HepG2 (cell line): Measurements from ENCODE around the gene FRMPD2. TPM values are rescaled to one million over a fixed set of nuclear protein-coding genes. Genes with fewer than 3 reads are reported as not detected.

Source experiments
- ATAC-seq: fragments of 200-7000 bp; cut with Tn5 transposase; 3 replicates; pipeline ENCODE4 v1.9.1; 2020; ENCODE audit warnings: mild to moderate bottlenecking, moderate library complexity
- BruUV-seq: library from RNA; stranded (reverse); fragments of 400-500 nt; replicated peaks from 2 replicates; lab custom pipeline; 2021; lab: Mats Ljungman, UMichigan
- CTCF ChIA-PET: fragments of 300-600 bp; formaldehyde crosslinking; extraction: SDS; loops from one replicate; lab custom pipeline; 2021; ENCODE audit warnings: low total read pairs, inconsistent platforms, low intra/inter-chr PET ratio; lab: Yijun Ruan, JAX
- POLR2A ChIA-PET: fragments of 350-600 bp; sonication (Branson Sonifier 250); formaldehyde crosslinking; loops from one replicate; lab custom pipeline; 2020; ENCODE audit warnings: antibody characterized with exemption, inconsistent platforms; lab: Yijun Ruan, JAX
- DNase-seq: peaks from one replicate; pipeline ENCODE4 v3.0.0-alpha.2; 2015; ENCODE audit warnings: low spot score
- FAIRE-seq: peaks from 3 replicates; lab custom pipeline; 2011; peaks lifted over from hg19 to GRCh38; lab: Jason Lieb, UNC
- H2AFZ ChIP-seq: one replicate; pipeline ENCODE4 v1.6.1; 2011; ENCODE audit warnings: low read length, inconsistent platforms
- H3K27ac ChIP-seq: fragments of 300-600 bp; 3 replicates; pipeline ENCODE4 v1.8.0; 2011; ENCODE audit warnings: mixed run types, mild to moderate bottlenecking, mixed read lengths, low read length, inconsistent platforms; ENCODE audit not compliant: insufficient read depth; ENCODE audit errors: extremely low read length
- H3K27me3 ChIP-seq, 2 experiments: fragments of 200-600 bp in 1 of 2; 2 replicates in 1 of 2; 3 replicates in 1 of 2; pipeline versions ENCODE4 v1.6.0 to v1.8.0; 2011; ENCODE audit warnings: low read length in 2 of 2, mild to moderate bottlenecking in 2 of 2, moderate library complexity in 2 of 2, inconsistent platforms in 1 of 2; ENCODE audit not compliant: insufficient read depth in 2 of 2, control insufficient read depth in 1 of 2
- H3K36me3 ChIP-seq, 2 experiments: fragments of 200-600 bp in 1 of 2; replicated peaks in 1 of 2; 2 replicates in 1 of 2; 3 replicates in 1 of 2; pipeline versions ENCODE4 v1.5.1 to v1.8.0; 2011; ENCODE audit warnings: low read length in 2 of 2, inconsistent platforms in 1 of 2; ENCODE audit not compliant: insufficient read depth in 2 of 2, control insufficient read depth in 1 of 2
- H3K4me1 ChIP-seq: 2 replicates; pipeline ENCODE4 v1.5.1; 2012; ENCODE audit warnings: low read length, inconsistent platforms; ENCODE audit not compliant: insufficient read depth
- H3K4me2 ChIP-seq: 2 replicates; pipeline ENCODE4 v1.6.0; 2011; ENCODE audit warnings: low read depth, low read length, inconsistent platforms
- H3K4me3 ChIP-seq, 3 experiments: fragments of 200-600 bp in 1 of 3; sonication (generic), shearing (Covaris generic) in 1 of 3; replicated peaks in 1 of 3; 2 replicates each; pipeline ENCODE4 v1.5.1; 2011 to 2016; ENCODE audit warnings: low read length in 3 of 3, inconsistent platforms in 2 of 3, low read depth in 2 of 3, mild to moderate bottlenecking in 2 of 3, control low read depth in 1 of 3, mixed read lengths in 1 of 3; ENCODE audit not compliant: insufficient read depth in 1 of 3
- H3K79me2 ChIP-seq: one replicate; pipeline ENCODE4 v1.6.1; 2011; ENCODE audit warnings: low read length, inconsistent platforms; ENCODE audit not compliant: insufficient read depth
- H3K9ac ChIP-seq: 2 replicates; pipeline ENCODE4 v1.6.0; 2011; ENCODE audit warnings: mild to moderate bottlenecking, low read depth, low read length, inconsistent platforms; ENCODE audit not compliant: insufficient read depth
- H3K9me3 ChIP-seq: 2 replicates; pipeline ENCODE4 v1.5.1; 2012; ENCODE audit warnings: mild to moderate bottlenecking, low read length
- H4K20me1 ChIP-seq: 2 replicates; pipeline ENCODE4 v1.6.0; 2011; ENCODE audit warnings: inconsistent platforms, mild to moderate bottlenecking, low read length, moderate library complexity; ENCODE audit not compliant: insufficient read depth
- ARNT2 ChIP-seq: sonication (generic); formaldehyde crosslinking; IDR thresholded peaks from 2 replicates; pipeline ENCODE4 v1.8.0; 2022; ENCODE audit warnings: mild to moderate bottlenecking, low read depth, missing genetic modification reagents, moderate library complexity
- BCL3 ChIP-seq: sonication (generic); formaldehyde crosslinking; IDR thresholded peaks from 2 replicates; pipeline ENCODE4 v1.5.1; 2020; ENCODE audit warnings: mild to moderate bottlenecking, missing genetic modification reagents, moderate library complexity
- RCOR2 ChIP-seq: IDR thresholded peaks from 2 replicates; pipeline ENCODE4 v1.6.1; 2016; ENCODE audit warnings: missing biosample characterization, missing genetic modification reagents
- TFAP4 ChIP-seq: sonication (generic); IDR thresholded peaks from 2 replicates; pipeline ENCODE4 v1.6.1; 2016; ENCODE audit warnings: low read depth, borderline replicate concordance
- ZBTB7A ChIP-seq: sonication (generic); formaldehyde crosslinking; IDR thresholded peaks from 2 replicates; pipeline ENCODE4 v1.8.0; 2022; ENCODE audit warnings: mild to moderate bottlenecking, missing genetic modification reagents
- ZNF124 ChIP-seq: sonication (generic); formaldehyde crosslinking; IDR thresholded peaks from 2 replicates; pipeline ENCODE4 v1.4.0; 2020; ENCODE audit warnings: missing genetic modification reagents
- ZNF143 ChIP-seq: sonication (generic); formaldehyde crosslinking; IDR thresholded peaks from 2 replicates; pipeline ENCODE4 v1.4.0; 2020; ENCODE audit warnings: missing genetic modification reagents
- ZNF33B ChIP-seq: sonication (generic); formaldehyde crosslinking; IDR thresholded peaks from 2 replicates; pipeline ENCODE4 v1.5.1; 2020; ENCODE audit warnings: mild to moderate bottlenecking, missing genetic modification reagents
- WGBS: methylation state at CpG from one replicate; pipeline ENCODE4 v1.1.6; 2017; ENCODE audit warnings: low lambda C conversion rate; 5-methylcytosine and 5-hydroxymethylcytosine counted together
- in situ Hi-C: cut with HindIII; loops from 2 replicates; pipeline ENCODE4 v1.10.0; 2017; ENCODE audit warnings: low pct_unique_long_range_greater_than_20kb; ENCODE audit not compliant: extremely low pct_ligation_motif_present
- intact Hi-C: fragments of 100-400 bp; cut with micrococcal nuclease; formaldehyde crosslinking; loops from one replicate; pipeline ENCODE4 v1.10.0; 2022; ENCODE audit not compliant: unreplicated experiment
- polyA plus RNA-seq, 8 experiments: library from polyadenylated mRNA; depleted of rRNA in 3 of 8; stranded (reverse) in 7 of 8; unstranded in 1 of 8; fragments of >200 nt; fragmentation: Illumina TruSeq in 4 of 8; extraction: Trizol in 4 of 8; gene quantifications; 2 replicates each; pipeline versions ENCODE4 v1.2.1 to v1.2.3, GENCODE V29; 2011 to 2016; ENCODE audit warnings: low read depth in 4 of 8, missing spikeins in 1 of 8, mixed read lengths in 1 of 8; ENCODE audit not compliant: insufficient read depth in 1 of 8
- total RNA-seq, 5 experiments: library from RNA; depleted of rRNA; stranded (reverse); fragments of >200 nt; fragmentation: Illumina TruSeq; extraction: Trizol; gene quantifications; 2 replicates each; pipeline ENCODE4 v1.2.3, GENCODE V29; 2016; ENCODE audit warnings: low read depth in 1 of 5

FRMPD2 gene
- total and polyA plus RNA-seq, 2 of the 13 experiments (the other 11 are each of a cell fraction or from before 2014, with no cell fraction given) = 0.45 to 1.3 TPM

GRCh38 chr10:48242171-48242904, 32.2 kb downstream of the FRMPD2 start:
- no peaks in the 10 kb centered on the region for H3K4me1 ChIP-seq
- CTCF ChIA-PET = no interaction called here
- FAIRE-seq = no peak
- TF ChIP-seq ZNF143 (CRISPR knock-in tag) (no peak), TFAP4 (no peak), RCOR2 (CRISPR knock-in tag) (no peak), ZBTB7A (CRISPR knock-in tag) (no peak), BCL3 (no peak), ZNF33B (no peak)
- ATAC-seq = no peak
- no peaks in the 10 kb centered on the region for H3K27me3 ChIP-seq
- H3K4me3 ChIP-seq = no peak overlapping the region
- in situ Hi-C loops = no loop called here
- no peak overlapping the region for H3K27ac ChIP-seq
- no peaks in the 10 kb centered on the region for H3K36me3 ChIP-seq
- no peaks in the 10 kb centered on the region for H4K20me1 ChIP-seq
- no peak overlapping the region for H3K9ac ChIP-seq
- no TSS peak for BruUV-seq
- no peak overlapping the region for H3K4me2 ChIP-seq
- DNase-seq = no peak
- H3K79me2 ChIP-seq = no peaks in the 10 kb centered on the region
- H3K9me3 ChIP-seq = no peaks in the 10 kb centered on the region
- intact Hi-C loops = no loop called here
- POLR2A ChIA-PET = no interaction called here
- WGBS = 75% methylated on average over 13 of the region's 15 CpGs
- no peak overlapping the region for H2AFZ ChIP-seq

GRCh38 chr10:48241332-48241731, 33.2 kb downstream of the FRMPD2 start:
- no peak for FAIRE-seq

More at GRCh38 chr10:48241332-48241731, 33.2 kb downstream of the FRMPD2 start:
- ChIA-PET CTCF (no interaction called here), POLR2A (no interaction called here)
- H3K4me3 ChIP-seq = no peak overlapping the region
- ATAC-seq (no peak), DNase-seq (no peak)
- TF ChIP-seq ARNT2 (no peak), ZNF124 (no peak)
- no peaks in the 10 kb centered on the region for H3K4me1 ChIP-seq
- no peak overlapping the region for H3K9ac ChIP-seq
- in situ Hi-C loops (no loop called here), intact Hi-C loops (no loop called here)
- H3K79me2 ChIP-seq = no peaks in the 10 kb centered on the region
- H3K27me3 ChIP-seq = no peaks in the 10 kb centered on the region
- no peaks in the 10 kb centered on the region for H4K20me1 ChIP-seq
- H3K4me2 ChIP-seq = no peak overlapping the region
- H3K9me3 ChIP-seq = no peaks in the 10 kb centered on the region
- no TSS peak for BruUV-seq
- no peak overlapping the region for H2AFZ ChIP-seq
- no peak overlapping the region for H3K27ac ChIP-seq
- no peaks in the 10 kb centered on the region for H3K36me3 ChIP-seq
